ENCODE results near the gene ARHGEF2. TPM values are rescaled to one million over a fixed set of nuclear protein-coding genes. Genes with fewer than 3 reads are reported as not detected.
A peak's percentile ranks its signal among the peaks of the same experiment; 100 is the strongest.

ARHGEF2 gene
- 10 to 100 TPM; 82.0 to 94.6 (median 83.9) TPM for total RNA-seq (2021; fragmentation: NEBNext Ultra II Directional; extraction: Animal tissue kit (Norgen Biotek cat#: 25700))
- long read RNA-seq, full-length matches to known transcripts: 1 of 5 reads
- long read RNA-seq, partial matches to known transcripts: 3 of 5 reads
- long read RNA-seq, other reads (novel, unspliced or antisense): 1 of 5 reads

- no peaks in the 10 kb centered on the region for H3K9me3 Mint-ChIP-seq
- H3K27me3 Mint-ChIP-seq (ENCODE audit: insufficient read depth): no peaks in the 10 kb centered on the region; the same call in none of the 2 replicates
- TF ChIP-seq CTCF (IDR thresholded peaks at IDR 0.05): peak; percentile 51
- peak within 1 kb of the TSS; percentile 90 for H3K4me3 Mint-ChIP-seq
- H3K27ac Mint-ChIP-seq: peak within 1 kb of the TSS; percentile 95
- peaks cover 78% of the 10 kb centered on the region for H3K4me1 Mint-ChIP-seq (ENCODE audit: low read depth)
- H3K36me3 Mint-ChIP-seq (ENCODE audit: low read depth): peaks cover 10% of the 10 kb centered on the region
- no peak for DNase-seq
Observed at GRCh38 chr1:155978325-155978972, at the start of gene ARHGEF2. TSS of gene ARHGEF2 (minus strand) at chr1:155978547. CDS start at chr1:155978427, 120 bp downstream.

GRCh38 chr1:156026588-156026987 is 48.2 kb upstream of the ARHGEF2 start:
- no peaks in the 10 kb centered on the region for H3K36me3 Mint-ChIP-seq (ENCODE audit: low read depth)
- no peak for TF ChIP-seq CTCF (IDR thresholded peaks at IDR 0.05)
- no peak overlapping the region for H3K27ac Mint-ChIP-seq
- DNase-seq: no peak
- H3K9me3 Mint-ChIP-seq: no peaks in the 10 kb centered on the region
- peaks cover 2% of the 10 kb centered on the region; the same call in 1 of the 2 replicates for H3K27me3 Mint-ChIP-seq (ENCODE audit: insufficient read depth)
- peaks cover 5% of the 10 kb centered on the region for H3K4me1 Mint-ChIP-seq (ENCODE audit: low read depth)
- H3K4me3 Mint-ChIP-seq: no peak overlapping the region

GRCh38 chr1:156025876-156026275 is 47.5 kb upstream of the ARHGEF2 start:
- peaks cover 2% of the 10 kb centered on the region; the same call in 1 of the 2 replicates for H3K27me3 Mint-ChIP-seq (ENCODE audit: insufficient read depth)
- TF ChIP-seq CTCF (IDR thresholded peaks at IDR 0.05): peak; percentile 73
- H3K9me3 Mint-ChIP-seq: no peaks in the 10 kb centered on the region
- no peak overlapping the region for H3K4me3 Mint-ChIP-seq
- DNase-seq: peak; percentile 55
- no peak overlapping the region for H3K27ac Mint-ChIP-seq
- H3K36me3 Mint-ChIP-seq (ENCODE audit: low read depth): no peaks in the 10 kb centered on the region
- H3K4me1 Mint-ChIP-seq (ENCODE audit: low read depth): peaks cover 5% of the 10 kb centered on the region

GRCh38 chr1:156024801-156025200 is 46.5 kb upstream of the ARHGEF2 start:
- TF ChIP-seq CTCF (IDR thresholded peaks at IDR 0.05): no peak
- peaks cover 12% of the 10 kb centered on the region for H3K4me1 Mint-ChIP-seq (ENCODE audit: low read depth)
- H3K9me3 Mint-ChIP-seq: no peaks in the 10 kb centered on the region
- peaks cover 4% of the 10 kb centered on the region for H3K27me3 Mint-ChIP-seq (ENCODE audit: insufficient read depth)
- H3K27ac Mint-ChIP-seq: no peak overlapping the region
- H3K4me3 Mint-ChIP-seq: no peak overlapping the region
- H3K36me3 Mint-ChIP-seq (ENCODE audit: low read depth): peaks cover 7% of the 10 kb centered on the region
- DNase-seq: no peak

GRCh38 chr1:156021954-156022353 is 43.6 kb upstream of the ARHGEF2 start:
- Mint-ChIP-seq H3K4me3 (no peak overlapping the region), H3K27ac (no peak overlapping the region), H3K4me1 (ENCODE audit: low read depth) (peaks cover 27% of the 10 kb centered on the region)

More at GRCh38 chr1:156021954-156022353, 43.6 kb upstream of the ARHGEF2 start:
- H3K36me3 Mint-ChIP-seq (ENCODE audit: low read depth): peaks cover 23% of the 10 kb centered on the region
- no peaks in the 10 kb centered on the region for H3K9me3 Mint-ChIP-seq
- no peak for TF ChIP-seq CTCF (IDR thresholded peaks at IDR 0.05)
- peaks cover 5% of the 10 kb centered on the region for H3K27me3 Mint-ChIP-seq (ENCODE audit: insufficient read depth)
- DNase-seq: no peak
